ENCODE results near the gene SPRR2F.
"Not testable (repeated sequence)": the region's sequence is repeated elsewhere in the genome, so short reads cannot be mapped to it uniquely, and the experiment has no call there.

SPRR2F gene

GRCh38 chr1:153113416-153113815, at the start of gene SPRR2F:
SPRR2F (minus strand) TSS chr1:153113516; CDS start chr1:153112733, 783 bp downstream.
- no peak for DNase-seq (ENCODE audit: low read depth)

GRCh38 chr1:153155541-153155940, 42.2 kb upstream of the SPRR2F start:
- no peak for DNase-seq (ENCODE audit: low read depth)

GRCh38 chr1:153152481-153152880, 39.2 kb upstream of the SPRR2F start:
- DNase-seq (ENCODE audit: low read depth), result no peak

- DNase-seq (ENCODE audit: low read depth), result no peak
These were observed 37.5 kb upstream of the SPRR2F start, which contains the start of gene SPRR2G for GRCh38 chr1:153150846-153151245. SPRR2G (minus strand) TSS chr1:153150890; CDS start chr1:153150110, 780 bp downstream.

- DNase-seq (ENCODE audit: low read depth), result no peak
These were observed 28.1 kb upstream of the SPRR2F start for GRCh38 chr1:153141377-153141776.

- no peak for DNase-seq (ENCODE audit: low read depth)
These were observed 27.2 kb upstream of the SPRR2F start for GRCh38 chr1:153140484-153140883.

GRCh38 chr1:153133743-153134142, 20.4 kb upstream of the SPRR2F start:
- DNase-seq (ENCODE audit: low read depth), result no peak

GRCh38 chr1:153133267-153133666, 20.0 kb upstream of the SPRR2F start:
- DNase-seq (ENCODE audit: low read depth), result no peak

GRCh38 chr1:153128688-153129087, 15.4 kb upstream of the SPRR2F start:
- not testable (repeated sequence) for DNase-seq (ENCODE audit: low read depth)

- no peak for DNase-seq (ENCODE audit: low read depth)
These were observed 14.0 kb upstream of the SPRR2F start for GRCh38 chr1:153127296-153127695.

GRCh38 chr1:153125536-153125935, 12.2 kb upstream of the SPRR2F start:
- no peak for DNase-seq (ENCODE audit: low read depth)

GRCh38 chr1:153123793-153124192, 10.5 kb upstream of the SPRR2F start:
- not testable (repeated sequence) for DNase-seq (ENCODE audit: low read depth)

GRCh38 chr1:153122831-153123421, 9.6 kb upstream of the SPRR2F start:
- DNase-seq (ENCODE audit: low read depth), result no peak

GRCh38 chr1:153120945-153121344, 7.6 kb upstream of the SPRR2F start:
- DNase-seq (ENCODE audit: low read depth), result no peak

- DNase-seq (ENCODE audit: low read depth), result no peak
These were observed 6.2 kb upstream of the SPRR2F start for GRCh38 chr1:153119491-153119971.

- DNase-seq (ENCODE audit: low read depth), result not testable (repeated sequence)
These were observed 1.9 kb upstream of the SPRR2F start for GRCh38 chr1:153115264-153115663.

GRCh38 chr1:153112454-153112853, 862 bp downstream of the SPRR2F start:
- DNase-seq (ENCODE audit: low read depth), result not testable (repeated sequence)

- DNase-seq (ENCODE audit: low read depth), result no peak
These were observed 13.1 kb downstream of the SPRR2F start for GRCh38 chr1:153100245-153100644.

GRCh38 chr1:153099461-153100045, 13.8 kb downstream of the SPRR2F start:
- no peak for DNase-seq (ENCODE audit: low read depth)

GRCh38 chr1:153095764-153096163, 17.6 kb downstream of the SPRR2F start:
- no peak for DNase-seq (ENCODE audit: low read depth)

- DNase-seq (ENCODE audit: low read depth), result no peak
These were observed 18.9 kb downstream of the SPRR2F start, which contains the start of gene SPRR2E for GRCh38 chr1:153094426-153094825. SPRR2E (minus strand) TSS chr1:153094526; CDS start chr1:153093751, 775 bp downstream.

GRCh38 chr1:153087652-153088051, 25.7 kb downstream of the SPRR2F start:
- DNase-seq (ENCODE audit: low read depth), result no peak

- DNase-seq (ENCODE audit: low read depth), result no peak
These were observed 31.6 kb downstream of the SPRR2F start for GRCh38 chr1:153081736-153082135.
